Hematopoietic multipotent progenitor cell treated with erythropoietin and hydrocortisone succinate and interleukin-3 and kit ligand, for 8 days (in vitro differentiated cells): Measurements from ENCODE around the gene KICS2.
"Not testable (repeated sequence)": the region's sequence is repeated elsewhere in the genome, so short reads cannot be mapped to it uniquely, and the experiment has no call there.

Experiments used
- DNase-seq: peaks from one replicate; pipeline ENCODE4 v3.0.0-alpha.2; 2015

KICS2 gene

GRCh38 chr12:64222009-64222765, at the start of gene KICS2:
KICS2 (minus strand) TSS chr12:64222296; CDS start chr12:64222237, 59 bp downstream.
- DNase-seq: peak; percentile 95

GRCh38 chr12:64270411-64270810, 48.3 kb upstream of the KICS2 start:
- DNase-seq: no peak

GRCh38 chr12:64269161-64269560, 47.1 kb upstream of the KICS2 start:
- DNase-seq: no peak

- no peak for DNase-seq
Observed at GRCh38 chr12:64268409-64268808, 46.3 kb upstream of the KICS2 start.

- DNase-seq: no peak
Observed at GRCh38 chr12:64265839-64266238, 43.7 kb upstream of the KICS2 start.

- DNase-seq: no peak
Observed at GRCh38 chr12:64261813-64262212, 39.7 kb upstream of the KICS2 start.

GRCh38 chr12:64258576-64258975, 36.5 kb upstream of the KICS2 start:
- no peak for DNase-seq

GRCh38 chr12:64256166-64256800, 34.2 kb upstream of the KICS2 start:
- DNase-seq: peak; percentile 72

GRCh38 chr12:64255249-64255648, 33.2 kb upstream of the KICS2 start:
- DNase-seq: peak; percentile 26

- no peak for DNase-seq
Observed at GRCh38 chr12:64253356-64253755, 31.3 kb upstream of the KICS2 start.

- DNase-seq: no peak
Observed at GRCh38 chr12:64252681-64253080, 30.6 kb upstream of the KICS2 start.

GRCh38 chr12:64243809-64244208, 21.7 kb upstream of the KICS2 start:
- DNase-seq: no peak

- no peak for DNase-seq
Observed at GRCh38 chr12:64240781-64241180, 18.7 kb upstream of the KICS2 start.

GRCh38 chr12:64237382-64237781, 15.3 kb upstream of the KICS2 start:
- DNase-seq: no peak

- no peak for DNase-seq
Observed at GRCh38 chr12:64236549-64236948, 14.5 kb upstream of the KICS2 start.

- no peak for DNase-seq
Observed at GRCh38 chr12:64232196-64232595, 10.1 kb upstream of the KICS2 start.

GRCh38 chr12:64229796-64230195, 7.7 kb upstream of the KICS2 start:
- no peak for DNase-seq

GRCh38 chr12:64229240-64229639, 7.1 kb upstream of the KICS2 start:
- no peak for DNase-seq

GRCh38 chr12:64225626-64226025, 3.5 kb upstream of the KICS2 start:
- DNase-seq: no peak

GRCh38 chr12:64221651-64222008, 466 bp downstream of the KICS2 start:
- peak; percentile 82 for DNase-seq

- DNase-seq: no peak
Observed at GRCh38 chr12:64220046-64220445, 2.0 kb downstream of the KICS2 start.

- peak; percentile 38 for DNase-seq
Observed at GRCh38 chr12:64219145-64219544, 3.0 kb downstream of the KICS2 start.

- DNase-seq: peak; percentile 45
Observed at GRCh38 chr12:64218597-64218996, 3.5 kb downstream of the KICS2 start.

- not testable (repeated sequence) for DNase-seq
Observed at GRCh38 chr12:64217643-64218042, 4.5 kb downstream of the KICS2 start.

GRCh38 chr12:64216239-64216638, 5.9 kb downstream of the KICS2 start:
- DNase-seq: no peak
